ENCODE data around the gene SCIN. TPM values are rescaled to one million over a fixed set of nuclear protein-coding genes. Genes with fewer than 3 reads are reported as not detected.

Gene SCIN
- polyA plus RNA-seq, 1 donor from 2014 or later = 0.53 TPM

DNA sequence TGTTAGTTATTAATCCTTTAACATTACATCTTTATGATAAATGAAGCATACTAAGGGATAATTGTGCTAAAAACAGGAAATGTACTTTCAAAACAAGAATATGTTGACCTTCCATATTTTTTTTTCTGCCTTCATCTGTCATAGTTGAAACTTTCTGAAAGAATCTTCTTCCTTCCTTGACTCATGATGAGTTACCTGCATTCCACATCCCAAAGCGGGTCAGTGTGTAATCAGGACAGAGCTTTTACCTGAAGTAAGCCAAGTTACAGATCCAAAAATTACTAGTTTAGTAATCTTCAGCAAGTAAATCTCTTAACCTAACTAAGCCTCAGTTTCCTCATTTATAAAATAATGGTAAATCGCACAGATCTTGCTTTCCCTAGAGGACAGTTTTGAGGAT is 103.5 kb downstream of the SCIN start:
- no peaks in the 10 kb centered on the region for H3K9me3 ChIP-seq (ENCODE audit: low read length)
- no peaks in the 10 kb centered on the region for H3K36me3 ChIP-seq (ENCODE audit: insufficient read depth, low read length)
- no peak overlapping the region for H3K9ac ChIP-seq (ENCODE audit: low read length)
- TF ChIP-seq EP300 (conservative IDR thresholded peaks at IDR 0.05; ENCODE audit: poor library complexity, severe bottlenecking) = no peak
- TF ChIP-seq RAD21 (conservative IDR thresholded peaks at IDR 0.05) = no peak
- TF ChIP-seq MXI1 (conservative IDR thresholded peaks at IDR 0.05; ENCODE audit: poor library complexity, severe bottlenecking) = no peak
- TF ChIP-seq, protein P1, sequence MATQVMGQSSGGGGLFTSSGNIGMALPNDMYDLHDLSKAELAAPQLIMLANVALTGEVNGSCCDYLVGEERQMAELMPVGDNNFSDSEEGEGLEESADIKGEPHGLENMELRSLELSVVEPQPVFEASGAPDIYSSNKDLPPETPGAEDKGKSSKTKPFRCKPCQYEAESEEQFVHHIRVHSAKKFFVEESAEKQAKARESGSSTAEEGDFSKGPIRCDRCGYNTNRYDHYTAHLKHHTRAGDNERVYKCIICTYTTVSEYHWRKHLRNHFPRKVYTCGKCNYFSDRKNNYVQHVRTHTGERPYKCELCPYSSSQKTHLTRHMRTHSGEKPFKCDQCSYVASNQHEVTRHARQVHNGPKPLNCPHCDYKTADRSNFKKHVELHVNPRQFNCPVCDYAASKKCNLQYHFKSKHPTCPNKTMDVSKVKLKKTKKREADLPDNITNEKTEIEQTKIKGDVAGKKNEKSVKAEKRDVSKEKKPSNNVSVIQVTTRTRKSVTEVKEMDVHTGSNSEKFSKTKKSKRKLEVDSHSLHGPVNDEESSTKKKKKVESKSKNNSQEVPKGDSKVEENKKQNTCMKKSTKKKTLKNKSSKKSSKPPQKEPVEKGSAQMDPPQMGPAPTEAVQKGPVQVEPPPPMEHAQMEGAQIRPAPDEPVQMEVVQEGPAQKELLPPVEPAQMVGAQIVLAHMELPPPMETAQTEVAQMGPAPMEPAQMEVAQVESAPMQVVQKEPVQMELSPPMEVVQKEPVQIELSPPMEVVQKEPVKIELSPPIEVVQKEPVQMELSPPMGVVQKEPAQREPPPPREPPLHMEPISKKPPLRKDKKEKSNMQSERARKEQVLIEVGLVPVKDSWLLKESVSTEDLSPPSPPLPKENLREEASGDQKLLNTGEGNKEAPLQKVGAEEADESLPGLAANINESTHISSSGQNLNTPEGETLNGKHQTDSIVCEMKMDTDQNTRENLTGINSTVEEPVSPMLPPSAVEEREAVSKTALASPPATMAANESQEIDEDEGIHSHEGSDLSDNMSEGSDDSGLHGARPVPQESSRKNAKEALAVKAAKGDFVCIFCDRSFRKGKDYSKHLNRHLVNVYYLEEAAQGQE (IDR thresholded peaks at IDR 0.05; ENCODE audit: borderline replicate concordance) = no peak
- no peak for TF ChIP-seq EZH2 (IDR thresholded peaks at IDR 0.05; ENCODE audit: borderline replicate concordance, insufficient read depth, low read length, poor library complexity, severe bottlenecking)
- no peak for TF ChIP-seq POLR2AphosphoS5 (IDR thresholded peaks at IDR 0.05)
- no peak for TF ChIP-seq TAF1 (IDR thresholded peaks at IDR 0.05; ENCODE audit: low read depth)
- no peak for TF ChIP-seq SMC3 (conservative IDR thresholded peaks at IDR 0.05; ENCODE audit: poor library complexity)
- TF ChIP-seq, protein P2, sequence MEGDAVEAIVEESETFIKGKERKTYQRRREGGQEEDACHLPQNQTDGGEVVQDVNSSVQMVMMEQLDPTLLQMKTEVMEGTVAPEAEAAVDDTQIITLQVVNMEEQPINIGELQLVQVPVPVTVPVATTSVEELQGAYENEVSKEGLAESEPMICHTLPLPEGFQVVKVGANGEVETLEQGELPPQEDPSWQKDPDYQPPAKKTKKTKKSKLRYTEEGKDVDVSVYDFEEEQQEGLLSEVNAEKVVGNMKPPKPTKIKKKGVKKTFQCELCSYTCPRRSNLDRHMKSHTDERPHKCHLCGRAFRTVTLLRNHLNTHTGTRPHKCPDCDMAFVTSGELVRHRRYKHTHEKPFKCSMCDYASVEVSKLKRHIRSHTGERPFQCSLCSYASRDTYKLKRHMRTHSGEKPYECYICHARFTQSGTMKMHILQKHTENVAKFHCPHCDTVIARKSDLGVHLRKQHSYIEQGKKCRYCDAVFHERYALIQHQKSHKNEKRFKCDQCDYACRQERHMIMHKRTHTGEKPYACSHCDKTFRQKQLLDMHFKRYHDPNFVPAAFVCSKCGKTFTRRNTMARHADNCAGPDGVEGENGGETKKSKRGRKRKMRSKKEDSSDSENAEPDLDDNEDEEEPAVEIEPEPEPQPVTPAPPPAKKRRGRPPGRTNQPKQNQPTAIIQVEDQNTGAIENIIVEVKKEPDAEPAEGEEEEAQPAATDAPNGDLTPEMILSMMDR (IDR thresholded peaks at IDR 0.05; ENCODE audit: poor library complexity, severe bottlenecking) = no peak
- H3K27me3 ChIP-seq (ENCODE audit: insufficient read depth, low read depth, low read length) = no peaks in the 10 kb centered on the region
- no peak overlapping the region for H2AFZ ChIP-seq (ENCODE audit: low read depth, low read length)
- no peak overlapping the region for H3K27ac ChIP-seq (ENCODE audit: low read length)
- no peak overlapping the region for H3K4me2 ChIP-seq (ENCODE audit: low read length)
- no peaks in the 10 kb centered on the region for H4K20me1 ChIP-seq (ENCODE audit: insufficient read depth)
- H3K4me3 ChIP-seq (ENCODE audit: low read length) = no peak overlapping the region
- H3K9me2 ChIP-seq (ENCODE audit: insufficient read depth, low read length) = no peaks in the 10 kb centered on the region
- H3F3A ChIP-seq (ENCODE audit: insufficient read depth, low read length, poor library complexity, severe bottlenecking) = no peaks in the 10 kb centered on the region
- H3K79me2 ChIP-seq (replicated peaks; ENCODE audit: insufficient read depth, low read length) = no peaks in the 10 kb centered on the region

DNA sequence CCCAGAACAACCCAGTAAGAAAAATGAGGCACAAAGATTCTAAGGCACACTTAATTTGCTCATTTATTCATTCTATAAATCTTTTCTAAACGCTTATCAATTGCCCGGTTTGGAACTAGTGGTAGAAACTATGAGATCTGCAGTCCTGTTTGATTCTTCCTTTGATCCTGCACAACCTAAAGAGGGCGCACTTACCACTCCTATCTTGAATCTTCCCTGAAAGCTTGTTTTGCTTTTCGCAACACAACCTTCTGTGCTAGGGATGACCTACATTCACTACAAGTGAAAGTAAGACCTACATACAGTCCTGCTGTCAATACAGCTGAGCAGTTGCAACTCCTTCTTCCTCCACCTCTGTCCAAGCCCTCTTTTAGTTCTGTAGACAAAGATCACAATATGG is 104.3 kb downstream of the SCIN start:
- H3K9me2 ChIP-seq (ENCODE audit: insufficient read depth, low read length) = no peaks in the 10 kb centered on the region
- H3K9ac ChIP-seq (ENCODE audit: low read length) = no peak overlapping the region
- no peak overlapping the region for H2AFZ ChIP-seq (ENCODE audit: low read depth, low read length)
- H3K79me2 ChIP-seq (replicated peaks; ENCODE audit: insufficient read depth, low read length) = no peaks in the 10 kb centered on the region
- no peaks in the 10 kb centered on the region for H3K9me3 ChIP-seq (ENCODE audit: low read length)
- H3K36me3 ChIP-seq (ENCODE audit: insufficient read depth, low read length) = no peaks in the 10 kb centered on the region
- H3K27ac ChIP-seq (ENCODE audit: low read length) = no peak overlapping the region
- H3K4me3 ChIP-seq (ENCODE audit: low read length) = no peak overlapping the region
- H3F3A ChIP-seq (ENCODE audit: insufficient read depth, low read length, poor library complexity, severe bottlenecking) = no peaks in the 10 kb centered on the region
- H3K4me2 ChIP-seq (ENCODE audit: low read length) = no peak overlapping the region
- TF ChIP-seq POLR2AphosphoS5 (IDR thresholded peaks at IDR 0.05) (no peak), RAD21 (conservative IDR thresholded peaks at IDR 0.05) (no peak), TAF1 (IDR thresholded peaks at IDR 0.05; ENCODE audit: low read depth) (no peak), EZH2 (IDR thresholded peaks at IDR 0.05; ENCODE audit: borderline replicate concordance, insufficient read depth, low read length, poor library complexity, severe bottlenecking) (no peak), EP300 (conservative IDR thresholded peaks at IDR 0.05; ENCODE audit: poor library complexity, severe bottlenecking) (no peak), SMC3 (conservative IDR thresholded peaks at IDR 0.05; ENCODE audit: poor library complexity) (no peak), MXI1 (conservative IDR thresholded peaks at IDR 0.05; ENCODE audit: poor library complexity, severe bottlenecking) (no peak)
- TF ChIP-seq, protein P1 (IDR thresholded peaks at IDR 0.05; ENCODE audit: borderline replicate concordance) = no peak
- TF ChIP-seq, protein P2 (IDR thresholded peaks at IDR 0.05; ENCODE audit: poor library complexity, severe bottlenecking) = no peak
- H3K27me3 ChIP-seq (ENCODE audit: insufficient read depth, low read depth, low read length) = no peaks in the 10 kb centered on the region
- no peaks in the 10 kb centered on the region for H4K20me1 ChIP-seq (ENCODE audit: insufficient read depth)

All from neural cell (in vitro differentiated cells).